HG03196 (cell line): Measurements from ENCODE around the gene CLIC5.

ENCODE experiments used
- ATAC-seq: cut with Tn5 transposase; IDR thresholded peaks from one replicate; pipeline ENCODE4 v1.9.1; 2021; ENCODE audit not compliant: unreplicated experiment

Gene CLIC5

GRCh38 chr6:45966797-45967196 lies 48.9 kb downstream of the CLIC5 start:
- no peak for ATAC-seq

GRCh38 chr6:45966340-45966739 lies 49.3 kb downstream of the CLIC5 start:
- no peak for ATAC-seq

- ATAC-seq: no peak
Observed at GRCh38 chr6:45965792-45966191, 49.9 kb downstream of the CLIC5 start.

GRCh38 chr6:45965007-45965406 lies 50.7 kb downstream of the CLIC5 start:
- no peak for ATAC-seq

- no peak for ATAC-seq
Observed at GRCh38 chr6:45964300-45964699, 51.4 kb downstream of the CLIC5 start.

GRCh38 chr6:45963896-45964295 lies 51.8 kb downstream of the CLIC5 start:
- no peak for ATAC-seq

- no peak for ATAC-seq
Observed at GRCh38 chr6:45961125-45961524, 54.5 kb downstream of the CLIC5 start.

GRCh38 chr6:45959534-45960145 lies 56.0 kb downstream of the CLIC5 start:
- no peak for ATAC-seq

GRCh38 chr6:45956663-45957062 lies 59.0 kb downstream of the CLIC5 start:
- ATAC-seq: no peak

- no peak for ATAC-seq
Observed at GRCh38 chr6:45956176-45956575, 59.5 kb downstream of the CLIC5 start.

GRCh38 chr6:45955597-45955996 lies 60.1 kb downstream of the CLIC5 start:
- ATAC-seq: no peak

- ATAC-seq: no peak
Observed at GRCh38 chr6:45952546-45952945, 63.1 kb downstream of the CLIC5 start.

GRCh38 chr6:45952168-45952529 lies 63.5 kb downstream of the CLIC5 start:
- ATAC-seq: no peak

GRCh38 chr6:45951321-45952167 lies 64.1 kb downstream of the CLIC5 start:
- ATAC-seq: no peak

GRCh38 chr6:45949256-45949655 lies 66.4 kb downstream of the CLIC5 start:
- ATAC-seq: no peak

- ATAC-seq: no peak
Observed at GRCh38 chr6:45947807-45948206, 67.9 kb downstream of the CLIC5 start.

- no peak for ATAC-seq
Observed at GRCh38 chr6:45946887-45947286, 68.8 kb downstream of the CLIC5 start.

- no peak for ATAC-seq
Observed at GRCh38 chr6:45946352-45946751, 69.3 kb downstream of the CLIC5 start.

- ATAC-seq: no peak
Observed at GRCh38 chr6:45942953-45943352, 72.7 kb downstream of the CLIC5 start.

GRCh38 chr6:45933855-45934254 lies 81.8 kb downstream of the CLIC5 start:
- no peak for ATAC-seq

GRCh38 chr6:45931232-45931631 lies 84.4 kb downstream of the CLIC5 start:
- ATAC-seq: no peak

GRCh38 chr6:45930420-45931040 lies 85.1 kb downstream of the CLIC5 start:
- no peak for ATAC-seq
